Cardiac septum (tissue), 1 donor: ENCODE results near the gene ITGBL1. TPM values are rescaled to one million over a fixed set of nuclear protein-coding genes. Genes with fewer than 3 reads are reported as not detected.

Experiments
- DNase-seq: peaks from one replicate; pipeline ENCODE4 v3.0.0-alpha.2; 2020; ENCODE audit warnings: low spot score
- intact Hi-C: fragments of 100-400 bp; cut with DNase I; formaldehyde crosslinking; loops from one replicate; pipeline ENCODE4 v1.14.0; 2022
- total RNA-seq: library from RNA; stranded (reverse); fragmentation: NEBNext Ultra II Directional; extraction: Animal tissue kit (Norgen Biotek cat#: 25700); gene quantifications from one replicate; pipeline ENCODE4 v1.2.1, GENCODE V29; 2021
- donor health status: DM: no; HTN: no; CAD: no.

Gene ITGBL1
- total RNA-seq, 1 donor from 2014 or later = 9.2 TPM

DNA sequence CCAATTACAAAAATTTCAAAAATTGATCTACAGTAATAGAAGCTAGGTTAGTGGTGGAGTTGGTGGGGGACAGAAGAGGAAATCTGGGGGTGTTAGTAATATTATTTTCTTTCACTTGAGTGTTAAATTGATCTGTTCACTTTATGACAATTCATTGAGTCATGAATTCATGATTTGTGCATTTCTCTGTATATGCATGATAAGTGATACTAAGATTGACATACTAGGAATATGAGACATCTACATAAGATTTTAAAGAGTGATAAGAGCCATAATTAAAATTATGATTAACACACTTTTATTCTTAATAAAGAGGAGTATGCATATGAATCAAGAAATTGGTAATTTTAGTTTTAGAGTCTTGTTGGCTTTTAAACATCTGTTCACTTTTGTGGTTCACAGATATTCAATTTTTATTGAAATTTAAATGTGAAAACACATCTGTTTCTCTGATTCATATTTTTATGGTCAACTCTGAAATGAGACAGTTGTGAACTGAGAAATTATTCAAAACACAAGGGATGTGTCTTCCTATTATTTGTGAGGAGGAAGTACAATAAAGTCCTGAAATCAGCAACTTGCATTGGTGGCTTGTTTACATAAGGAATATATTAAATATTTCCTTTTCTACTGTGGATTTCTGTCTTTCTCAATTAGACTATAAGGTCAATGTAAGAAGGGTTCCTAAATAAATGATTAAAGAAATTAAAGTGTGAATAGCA, 196.5 kb downstream of the ITGBL1 start:
- DNase-seq = no peak
- intact Hi-C loops = no loop called here

DNA sequence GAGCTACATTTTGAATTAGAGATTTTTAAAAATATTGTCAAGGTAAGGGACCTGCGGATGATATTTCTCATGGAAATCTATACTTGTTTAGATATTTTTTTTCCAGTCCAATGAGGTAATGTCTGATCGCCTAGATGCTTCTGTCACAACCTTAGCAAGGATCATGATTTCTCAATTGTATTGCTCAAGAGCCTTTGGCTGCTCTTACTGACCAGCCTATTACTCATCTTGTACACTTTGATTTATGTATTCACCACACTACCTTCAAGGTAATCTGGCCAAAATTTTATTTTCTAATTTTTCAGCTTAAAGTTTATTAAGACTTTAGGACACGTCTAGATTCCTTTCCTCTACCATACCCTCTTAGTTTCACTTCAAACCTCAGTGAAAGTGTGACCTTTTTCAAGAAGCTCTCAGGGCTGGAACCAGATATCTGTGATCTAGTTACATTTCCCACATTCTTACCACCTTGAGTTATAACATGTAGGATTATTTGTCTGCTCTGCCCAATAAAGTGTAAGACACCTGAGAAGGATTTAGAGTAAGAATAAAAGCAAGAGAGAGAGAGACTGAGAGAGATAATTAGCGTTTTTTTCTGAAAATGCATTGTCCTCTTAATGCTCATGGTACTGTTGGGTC, 197.1 kb downstream of the ITGBL1 start:
- intact Hi-C loops = no loop called here
- no peak for DNase-seq

DNA sequence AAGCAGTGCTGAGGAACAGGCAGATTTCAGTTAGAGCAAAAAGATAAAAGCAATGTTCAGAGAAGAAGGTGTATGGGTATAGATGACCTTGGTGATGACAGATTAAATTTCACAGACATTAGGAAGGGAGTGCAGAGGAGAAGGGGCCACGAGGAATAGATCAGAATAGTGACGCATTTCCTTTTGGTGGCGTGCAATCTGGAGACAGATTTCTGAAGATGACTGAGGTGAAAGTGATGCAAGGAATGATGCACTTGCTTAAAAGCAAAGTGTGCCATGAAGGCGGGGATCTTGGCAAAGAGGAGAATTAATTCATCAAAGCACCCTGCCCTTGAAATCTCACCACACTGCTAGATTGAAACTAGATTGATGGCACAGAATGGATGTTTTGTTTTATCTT, 202.4 kb downstream of the ITGBL1 start:
- intact Hi-C loops = no loop called here
- no peak for DNase-seq

DNA sequence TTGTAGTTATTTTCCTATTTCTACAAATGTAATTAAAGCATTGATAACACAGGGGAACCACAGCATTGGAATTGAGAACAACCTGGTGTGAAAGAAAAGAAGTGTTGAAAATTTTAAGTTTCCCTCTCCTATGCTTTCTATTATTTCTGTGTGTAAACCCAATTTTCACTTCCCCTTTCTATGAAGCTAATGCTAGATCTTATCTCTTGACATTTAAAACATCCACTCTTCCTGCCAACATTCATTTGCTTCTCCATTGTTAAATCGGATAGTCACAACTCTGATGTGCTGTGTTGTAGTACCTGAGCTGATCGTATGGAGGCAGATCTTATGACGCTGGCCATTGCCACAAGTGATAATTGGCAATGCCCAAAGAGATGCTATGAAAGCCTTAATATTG, 203.0 kb downstream of the ITGBL1 start:
- intact Hi-C loops = no loop called here
- no peak for DNase-seq

DNA sequence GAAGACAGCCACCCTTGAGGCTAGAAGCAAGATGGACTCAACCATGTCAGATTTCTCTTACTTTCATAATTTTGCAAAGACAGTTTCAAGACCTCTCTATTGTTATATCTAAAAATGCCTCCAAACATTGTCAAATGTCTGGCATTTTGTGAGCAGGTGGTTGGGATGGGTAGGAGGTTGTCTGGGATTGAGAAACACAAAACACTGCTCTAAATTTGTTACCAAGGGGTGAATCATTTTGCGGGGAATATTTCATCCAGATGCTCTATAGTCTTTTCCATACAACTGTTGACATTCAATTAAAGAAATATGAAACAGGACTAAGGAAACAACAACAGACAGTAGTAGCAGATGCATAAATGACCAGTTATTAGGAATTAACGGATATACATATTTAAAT, 208.2 kb downstream of the ITGBL1 start:
- DNase-seq = no peak
- intact Hi-C loops = no loop called here

DNA sequence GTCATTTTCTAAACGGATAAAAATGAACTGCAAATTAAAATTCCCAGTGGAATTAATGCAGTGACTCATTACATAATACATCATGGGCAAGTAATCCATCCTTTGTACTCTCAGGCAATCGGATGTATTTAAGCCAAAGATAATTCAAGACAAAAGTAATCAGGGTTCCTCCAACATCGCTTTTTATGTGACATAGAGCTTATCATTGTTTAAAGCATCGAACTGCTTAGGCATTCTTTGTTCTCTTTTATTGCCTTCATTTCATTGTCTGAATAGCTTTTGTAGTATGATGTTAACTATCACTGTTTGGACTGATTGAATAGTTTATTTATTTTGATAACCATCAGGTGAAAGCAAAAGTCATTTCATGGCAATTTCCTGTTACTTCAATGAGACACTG, 209.4 kb downstream of the ITGBL1 start:
- intact Hi-C loops = no loop called here
- DNase-seq = no peak

DNA sequence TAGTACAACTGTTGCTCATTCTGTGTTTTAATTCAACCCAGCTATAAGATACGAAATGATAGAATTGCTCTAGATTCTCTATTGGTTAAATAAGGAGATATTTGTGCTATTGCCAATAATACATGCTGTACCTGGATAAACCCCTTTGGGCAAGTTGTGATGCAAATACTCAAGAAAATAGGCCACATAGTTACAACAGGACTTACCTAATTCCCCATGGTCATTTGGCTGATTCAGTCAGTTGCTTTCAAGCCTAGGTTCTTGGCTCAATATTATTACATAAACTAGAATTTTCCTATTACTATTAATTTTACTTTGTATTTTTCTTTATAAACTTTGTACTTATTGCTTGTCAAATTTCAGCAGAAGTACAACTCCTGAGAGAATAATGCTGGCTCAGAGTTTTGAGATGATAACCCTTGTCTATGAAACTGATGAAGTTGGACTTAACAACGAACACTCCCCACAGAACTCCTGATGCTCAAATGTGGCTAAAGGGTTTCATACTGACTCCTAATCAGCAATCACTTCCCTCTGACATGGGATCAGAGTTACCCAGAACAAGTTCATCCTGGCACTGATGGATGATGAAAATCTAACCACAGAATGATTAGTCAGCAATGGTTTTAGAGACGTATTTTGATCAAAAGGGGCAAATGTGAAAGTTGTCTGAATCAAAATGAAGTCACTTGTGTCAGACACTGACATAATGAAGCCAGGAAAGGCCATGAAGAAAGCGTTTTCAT, 221.1 kb downstream of the ITGBL1 start:
- intact Hi-C loops = no loop called here
- no peak for DNase-seq

DNA sequence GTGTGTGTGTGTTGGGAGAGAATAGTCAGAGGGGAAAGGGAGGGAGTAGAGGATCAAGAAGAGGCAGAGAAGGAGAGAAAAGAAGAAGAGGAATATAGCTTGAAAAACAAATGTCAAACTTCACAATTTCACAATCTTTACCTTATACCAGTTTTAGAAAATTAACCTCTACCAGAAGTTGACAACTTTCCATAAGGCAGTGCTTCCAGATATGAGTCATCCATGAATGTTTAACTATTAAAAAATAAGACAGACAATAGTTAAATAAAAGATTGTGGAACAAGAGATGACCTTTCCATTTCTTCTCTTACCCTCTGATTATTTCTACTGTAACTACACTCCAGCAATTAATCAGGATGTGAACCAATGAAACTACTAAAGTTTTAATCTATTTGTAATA, 229.4 kb downstream of the ITGBL1 start:
- intact Hi-C loops = no loop called here
- DNase-seq = no peak

DNA sequence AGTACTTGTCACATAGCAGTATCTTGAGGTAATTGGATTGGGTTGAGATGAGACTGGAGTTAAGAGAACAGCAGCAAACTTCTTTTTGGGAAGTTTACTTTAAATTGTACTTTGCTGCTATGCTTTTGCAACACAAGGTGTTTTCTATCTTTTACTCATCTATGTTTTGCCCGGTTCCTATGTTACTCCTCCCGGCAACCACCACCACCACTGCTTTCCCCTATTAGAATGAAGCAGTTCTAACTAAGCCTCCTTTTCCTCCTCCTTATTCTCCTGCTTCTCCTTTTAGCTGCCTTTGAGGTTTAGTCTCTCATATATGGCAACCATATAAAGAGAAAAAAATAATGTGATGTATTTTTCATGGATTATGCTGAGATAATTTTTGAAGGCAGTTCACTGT, 233.5 kb downstream of the ITGBL1 start:
- no peak for DNase-seq
- intact Hi-C loops = no loop called here

DNA sequence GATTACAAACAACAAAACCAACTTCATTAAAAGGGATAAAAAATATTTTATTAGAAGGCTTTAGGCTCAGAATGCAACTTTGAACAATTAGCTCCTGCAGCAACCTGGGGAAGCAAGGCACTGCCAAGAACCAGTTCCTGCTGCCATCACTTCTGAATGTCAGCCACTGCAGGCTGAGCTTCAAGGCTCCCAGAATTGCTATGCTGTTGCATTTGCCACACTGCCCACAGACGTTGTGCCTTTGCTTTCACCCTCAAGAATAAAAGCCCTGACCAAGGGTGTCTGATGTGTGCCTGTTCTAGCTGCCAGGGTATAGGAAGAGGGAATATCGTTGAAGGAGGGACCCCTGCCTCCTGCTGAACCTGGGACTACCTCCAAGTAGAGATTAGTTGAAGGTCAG, 238.4 kb downstream of the ITGBL1 start:
- intact Hi-C loops = no loop called here
- DNase-seq = no peak

DNA sequence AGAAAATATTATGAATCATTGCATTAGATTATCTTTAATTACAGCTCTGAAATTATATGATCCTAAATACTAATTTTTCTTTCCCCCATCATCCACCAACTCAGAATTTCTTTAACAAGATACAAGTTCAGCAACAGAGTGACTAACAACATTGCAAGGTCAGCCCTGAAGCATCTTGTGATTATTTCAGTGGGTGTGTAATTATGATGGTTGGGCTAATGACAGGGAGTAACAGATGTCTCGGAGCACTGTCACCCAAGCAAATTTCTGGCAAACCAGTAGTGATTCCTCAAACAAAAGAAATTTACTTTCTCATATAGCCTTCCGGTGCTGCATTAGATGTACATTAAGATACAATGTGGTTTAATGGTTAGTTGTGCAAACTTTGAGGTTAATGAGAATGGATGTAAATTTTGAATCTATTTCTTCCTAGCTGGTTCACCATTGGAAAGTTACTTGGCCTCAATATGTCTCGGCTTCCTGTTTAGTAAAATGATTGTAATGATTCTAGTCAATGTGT, 238.9 kb downstream of the ITGBL1 start:
- intact Hi-C loops = no loop called here
- DNase-seq = no peak

DNA sequence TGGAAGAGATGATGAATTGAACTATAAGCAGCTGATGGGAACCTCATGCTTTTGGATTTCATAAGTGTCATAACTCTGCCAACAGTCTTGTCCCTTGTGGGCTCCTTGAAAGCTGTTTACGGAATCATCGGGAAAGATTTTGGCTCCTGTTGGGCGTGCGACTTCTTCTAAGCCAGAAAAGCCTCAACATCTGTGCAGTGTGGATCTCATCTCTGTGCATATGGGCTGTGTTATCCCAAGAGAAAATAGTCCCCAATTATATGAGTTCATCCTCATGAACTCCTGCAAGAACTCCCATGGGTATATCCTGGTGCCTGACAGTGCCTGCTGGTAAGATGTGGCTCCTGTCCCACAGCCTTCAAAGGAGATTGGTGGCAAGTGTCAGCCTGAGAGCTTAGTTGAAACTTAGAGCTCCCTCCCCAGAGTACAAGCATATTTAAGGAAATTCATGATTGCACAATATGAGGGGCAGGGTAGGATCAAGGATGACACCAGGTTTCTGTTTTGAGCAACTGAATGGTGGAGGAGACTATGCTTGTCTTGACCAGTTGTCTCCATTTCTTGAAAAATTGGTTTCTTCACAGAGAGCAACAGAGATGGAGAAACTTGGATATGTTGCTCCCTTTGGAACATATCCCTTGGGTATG, 243.5 kb downstream of the ITGBL1 start:
- no peak for DNase-seq
- intact Hi-C loops = no loop called here

DNA sequence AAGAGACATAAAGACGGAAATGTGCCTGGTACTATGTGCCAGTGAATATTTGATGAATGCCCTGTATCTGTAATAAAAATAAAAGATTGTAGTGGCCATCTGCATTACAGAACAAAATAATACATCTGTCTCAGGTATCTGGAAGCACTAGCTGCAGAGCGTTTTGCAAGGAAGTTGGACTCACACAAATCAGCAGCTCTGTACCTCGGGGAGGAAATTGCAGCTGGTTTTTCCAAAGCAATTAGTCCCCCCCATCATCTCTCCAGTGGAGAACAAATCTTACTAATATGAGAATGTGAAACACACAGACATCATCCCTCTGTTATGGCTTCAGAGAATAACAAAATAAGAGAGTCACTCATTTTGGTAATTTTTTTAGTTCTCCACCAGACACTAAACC, 245.3 kb downstream of the ITGBL1 start:
- intact Hi-C loops = no loop called here
- no peak for DNase-seq

DNA sequence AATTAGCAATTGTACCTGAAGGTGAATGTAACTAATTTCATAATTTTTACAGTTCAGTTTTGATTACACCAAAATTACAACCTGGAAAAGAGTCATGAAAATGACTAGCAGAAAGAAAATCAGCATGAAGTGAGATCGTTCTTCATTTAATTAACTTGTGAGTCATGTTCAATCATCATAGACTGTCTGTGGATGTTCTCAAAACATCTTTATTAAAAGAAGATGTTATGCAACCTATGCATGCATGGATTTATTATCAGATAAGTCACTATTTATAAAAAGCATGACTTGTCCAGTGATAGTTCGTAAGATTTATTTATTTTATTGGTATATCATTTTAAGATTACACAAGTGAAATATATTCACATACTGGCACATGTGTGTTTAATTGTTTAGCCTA, 245.9 kb downstream of the ITGBL1 start:
- DNase-seq = no peak
- intact Hi-C loops = no loop called here

DNA sequence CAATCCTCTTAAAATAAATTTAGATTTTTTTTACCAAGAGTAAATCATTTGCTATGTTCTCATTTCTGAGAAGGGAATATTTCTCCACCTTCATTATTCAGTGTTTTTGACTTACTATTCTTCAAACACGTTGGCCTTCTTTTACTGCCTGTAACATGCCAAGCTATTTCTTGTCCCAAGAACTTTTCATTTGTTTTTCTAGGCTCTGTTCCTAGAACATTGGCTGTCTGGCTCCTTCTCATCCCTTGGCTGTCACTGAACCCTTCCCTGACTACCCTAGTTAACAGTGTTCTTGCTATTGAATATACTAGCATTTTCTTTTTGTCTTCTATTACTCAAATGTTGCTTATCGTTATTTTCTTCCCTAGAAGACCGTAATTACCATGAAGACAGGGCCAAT, 248.1 kb downstream of the ITGBL1 start:
- intact Hi-C loops = no loop called here
- no peak for DNase-seq

DNA sequence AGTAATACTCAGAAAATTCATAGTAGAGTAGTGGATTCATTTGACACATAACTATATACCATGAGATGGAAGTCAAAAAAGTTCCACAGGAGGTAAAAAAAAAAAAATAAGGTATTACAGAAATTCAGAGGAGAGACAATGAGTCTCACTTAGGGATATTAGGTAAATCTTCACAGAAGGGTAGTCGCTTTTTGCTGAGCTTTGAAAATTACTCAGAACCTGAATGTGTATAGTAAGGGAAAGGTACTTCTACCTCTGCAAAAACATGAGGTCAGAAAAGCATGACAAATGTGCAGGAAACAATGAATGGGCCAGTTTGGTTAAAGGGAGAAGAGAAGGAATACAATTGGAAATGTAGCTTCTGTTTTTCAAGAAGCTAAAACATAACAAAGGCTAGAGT, 250.6 kb downstream of the ITGBL1 start:
- intact Hi-C loops = no loop called here
- no peak for DNase-seq

DNA sequence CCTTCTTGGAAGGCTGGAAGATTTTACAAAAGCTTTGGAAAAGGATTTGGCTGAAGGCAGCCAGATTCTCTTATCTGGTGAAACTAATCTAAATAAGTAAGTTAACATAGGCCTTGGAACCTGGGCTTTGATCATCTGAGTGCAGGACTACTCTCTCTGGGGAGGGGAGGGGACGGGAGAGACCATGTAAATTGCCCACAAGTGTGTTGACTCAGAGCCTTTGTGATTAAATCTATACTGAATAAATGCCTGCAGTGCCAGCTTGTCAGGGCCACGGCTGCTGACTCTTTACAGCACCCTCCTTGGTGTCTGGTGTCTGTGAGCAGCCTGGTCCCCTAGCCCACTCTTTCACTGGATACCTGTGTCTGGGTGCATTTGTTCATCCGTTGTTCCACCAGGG, 251.4 kb downstream of the ITGBL1 start:
- no peak for DNase-seq
- intact Hi-C loops = no loop called here

DNA sequence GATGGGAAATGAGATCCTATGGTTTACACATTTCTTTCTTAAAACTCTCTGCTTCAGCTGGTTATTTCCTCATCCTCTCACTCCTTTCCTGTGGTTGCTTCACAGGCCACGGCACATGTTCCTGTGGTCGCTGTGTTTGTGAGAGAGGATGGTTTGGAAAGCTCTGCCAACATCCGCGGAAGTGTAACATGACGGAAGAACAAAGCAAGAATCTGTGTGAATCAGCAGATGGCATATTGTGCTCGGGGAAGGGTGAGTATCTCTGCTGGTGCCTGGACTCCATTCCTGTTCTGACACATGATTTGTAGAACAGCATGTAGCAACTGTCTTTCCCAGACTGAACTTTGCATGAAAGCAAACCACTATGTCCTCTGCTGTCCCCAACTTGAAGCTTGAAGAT, 254.2 kb downstream of the ITGBL1 start:
- intact Hi-C loops = no loop called here
- no peak for DNase-seq

DNA sequence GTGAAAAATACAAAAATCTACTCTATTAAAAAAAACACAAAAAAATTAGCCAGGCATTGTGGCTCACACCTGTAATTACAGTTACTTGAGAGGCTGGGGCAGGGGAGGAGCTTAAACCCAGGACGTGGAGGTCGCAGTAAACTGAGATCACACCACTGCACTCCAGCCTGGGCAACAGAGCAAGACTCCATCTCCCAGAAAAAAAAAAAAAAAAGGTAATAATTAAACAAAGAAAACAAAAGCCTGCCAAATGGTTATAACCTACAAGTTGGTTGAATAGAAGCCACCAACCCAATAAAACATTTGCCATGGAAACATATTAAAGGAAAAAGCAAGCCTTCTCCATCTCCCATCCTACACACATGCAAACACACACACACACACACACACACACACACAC, 255.2 kb downstream of the ITGBL1 start:
- intact Hi-C loops = no loop called here
- no peak for DNase-seq

DNA sequence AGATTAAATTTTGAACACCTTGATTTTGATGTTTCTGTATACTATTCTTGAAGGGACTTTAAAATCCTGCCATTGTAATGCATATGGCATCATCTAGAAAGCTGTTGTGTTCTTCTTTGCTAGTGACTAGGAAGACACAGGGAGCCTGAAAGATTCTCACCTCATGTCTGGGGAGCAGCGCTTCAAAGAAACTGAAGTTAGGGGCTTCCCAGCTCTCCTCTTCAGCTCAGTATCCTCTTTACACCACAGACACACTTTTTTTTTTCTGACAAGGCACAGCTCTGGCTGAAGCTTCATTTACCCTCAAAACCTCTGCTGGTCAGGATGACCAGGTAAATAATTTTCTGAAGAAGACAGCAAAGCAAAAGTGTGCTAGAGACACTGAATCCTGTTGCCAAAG, 255.6 kb downstream of the ITGBL1 start:
- intact Hi-C loops = no loop called here
- no peak for DNase-seq
